Measurements from ENCODE around the gene TRIM36.

Gene TRIM36, protein sequence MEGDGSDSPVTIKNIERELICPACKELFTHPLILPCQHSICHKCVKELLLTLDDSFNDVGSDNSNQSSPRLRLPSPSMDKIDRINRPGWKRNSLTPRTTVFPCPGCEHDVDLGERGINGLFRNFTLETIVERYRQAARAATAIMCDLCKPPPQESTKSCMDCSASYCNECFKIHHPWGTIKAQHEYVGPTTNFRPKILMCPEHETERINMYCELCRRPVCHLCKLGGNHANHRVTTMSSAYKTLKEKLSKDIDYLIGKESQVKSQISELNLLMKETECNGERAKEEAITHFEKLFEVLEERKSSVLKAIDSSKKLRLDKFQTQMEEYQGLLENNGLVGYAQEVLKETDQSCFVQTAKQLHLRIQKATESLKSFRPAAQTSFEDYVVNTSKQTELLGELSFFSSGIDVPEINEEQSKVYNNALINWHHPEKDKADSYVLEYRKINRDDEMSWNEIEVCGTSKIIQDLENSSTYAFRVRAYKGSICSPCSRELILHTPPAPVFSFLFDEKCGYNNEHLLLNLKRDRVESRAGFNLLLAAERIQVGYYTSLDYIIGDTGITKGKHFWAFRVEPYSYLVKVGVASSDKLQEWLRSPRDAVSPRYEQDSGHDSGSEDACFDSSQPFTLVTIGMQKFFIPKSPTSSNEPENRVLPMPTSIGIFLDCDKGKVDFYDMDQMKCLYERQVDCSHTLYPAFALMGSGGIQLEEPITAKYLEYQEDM

GRCh38 chr5:115169487-115170133 is at the start of gene TRIM36:
TSS of gene TRIM36 (minus strand) at chr5:115169908. CDS start at chr5:115169634, 274 bp downstream.
- DNase-seq, result peak; percentile 96 to 99 (median 98)

DNA sequence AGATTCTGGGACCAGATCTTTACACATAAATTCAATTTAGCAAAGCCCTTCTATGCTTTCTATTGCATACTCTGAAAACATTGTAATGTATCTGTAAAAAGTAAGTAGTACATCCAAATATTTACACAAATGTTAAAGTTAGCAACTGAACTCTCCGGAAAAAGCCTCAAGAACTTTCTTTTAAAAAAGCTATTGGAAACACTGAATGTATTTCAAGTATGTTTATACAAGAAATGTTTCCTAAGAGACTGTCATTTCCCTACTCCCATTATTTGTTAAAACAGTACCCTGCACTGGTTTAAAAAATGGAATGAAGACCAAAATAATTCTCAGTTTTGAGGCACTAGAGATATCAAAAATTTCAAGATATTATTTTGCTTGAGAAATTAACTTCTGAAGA is 44.8 kb upstream of the TRIM36 start:
- no peak for DNase-seq

DNA sequence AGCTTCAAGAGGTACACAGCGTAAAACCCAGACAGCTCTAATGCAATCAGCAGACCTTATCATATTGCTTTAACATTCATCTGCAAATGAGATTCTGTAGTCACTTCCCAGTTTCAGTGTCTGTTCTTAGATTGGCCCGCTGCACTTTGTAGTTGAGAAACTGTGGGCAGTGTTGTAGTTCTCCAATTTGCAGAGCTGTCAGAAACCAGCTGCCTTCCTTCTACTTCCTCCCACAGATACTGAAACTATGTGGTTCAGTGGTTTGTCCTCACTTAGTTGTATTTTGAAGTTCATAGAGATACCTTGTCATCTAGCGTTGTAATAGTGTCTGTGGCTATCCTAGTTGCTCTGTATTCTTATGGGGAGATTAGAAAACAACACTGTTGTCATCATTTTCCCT is 39.6 kb upstream of the TRIM36 start:
- DNase-seq, result peak; percentile 82 to 93 (median 92)

DNA sequence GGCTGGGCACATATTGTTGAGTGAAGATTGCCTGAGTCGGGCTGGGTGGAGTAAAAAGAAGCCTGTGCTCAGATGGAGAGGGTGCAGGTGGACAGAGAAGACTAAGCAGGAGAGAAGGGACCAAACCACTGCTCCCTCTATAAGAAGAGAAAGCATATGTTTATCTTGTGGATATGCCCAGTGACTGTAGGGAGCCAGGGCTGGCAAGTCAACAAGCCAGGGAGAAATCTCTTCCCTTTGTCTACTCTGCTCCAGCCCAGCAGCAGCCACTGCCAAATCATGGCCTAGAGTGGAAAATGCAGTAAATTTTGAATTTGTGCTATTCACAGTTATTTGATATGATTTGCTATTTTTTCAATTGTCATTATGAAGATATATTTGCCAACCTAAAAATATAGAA is 33.2 kb upstream of the TRIM36 start:
- no peak for DNase-seq

DNA sequence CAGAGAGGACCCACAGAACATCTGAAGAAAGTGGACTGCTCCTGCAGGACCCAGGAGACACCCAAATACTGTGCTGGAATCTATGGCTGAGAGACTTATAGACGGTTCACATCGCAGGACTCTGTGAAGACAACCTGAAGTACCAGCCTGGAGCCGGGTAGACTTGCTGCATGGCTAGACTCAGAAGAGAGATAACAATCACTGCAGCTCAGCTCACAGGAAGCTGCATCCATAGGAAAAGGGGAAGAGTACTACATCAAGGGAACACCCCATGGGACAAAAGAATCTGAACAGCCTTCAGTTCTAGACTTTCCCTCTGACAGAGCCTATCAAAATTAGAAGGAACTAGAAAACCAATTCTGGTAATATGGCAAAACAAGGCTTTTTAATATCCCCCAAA is 26.5 kb upstream of the TRIM36 start:
- no peak for DNase-seq

GRCh38 chr5:115194676-115195075 is 25.0 kb upstream of the TRIM36 start:
- no peak for DNase-seq

DNA sequence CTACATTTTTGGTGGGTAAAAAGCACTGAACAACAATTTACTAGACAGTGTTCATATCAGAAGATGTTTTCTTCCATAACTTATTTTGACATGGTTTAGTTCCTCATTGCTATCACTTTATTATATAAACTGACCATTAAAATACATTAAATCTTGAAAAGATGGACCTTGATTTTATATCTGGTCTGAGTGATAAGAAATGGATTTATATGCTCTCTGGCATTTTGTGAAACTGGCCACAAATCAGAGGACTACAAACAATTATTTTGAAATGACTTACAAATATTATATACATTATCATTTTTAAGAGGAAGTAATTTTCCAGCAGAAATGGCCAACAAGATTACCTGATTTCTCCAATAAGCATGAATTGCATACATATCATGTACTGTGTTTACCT is 23.6 kb upstream of the TRIM36 start:
- no peak for DNase-seq

GRCh38 chr5:115192098-115192497 is 22.4 kb upstream of the TRIM36 start:
- DNase-seq, result no peak

DNA sequence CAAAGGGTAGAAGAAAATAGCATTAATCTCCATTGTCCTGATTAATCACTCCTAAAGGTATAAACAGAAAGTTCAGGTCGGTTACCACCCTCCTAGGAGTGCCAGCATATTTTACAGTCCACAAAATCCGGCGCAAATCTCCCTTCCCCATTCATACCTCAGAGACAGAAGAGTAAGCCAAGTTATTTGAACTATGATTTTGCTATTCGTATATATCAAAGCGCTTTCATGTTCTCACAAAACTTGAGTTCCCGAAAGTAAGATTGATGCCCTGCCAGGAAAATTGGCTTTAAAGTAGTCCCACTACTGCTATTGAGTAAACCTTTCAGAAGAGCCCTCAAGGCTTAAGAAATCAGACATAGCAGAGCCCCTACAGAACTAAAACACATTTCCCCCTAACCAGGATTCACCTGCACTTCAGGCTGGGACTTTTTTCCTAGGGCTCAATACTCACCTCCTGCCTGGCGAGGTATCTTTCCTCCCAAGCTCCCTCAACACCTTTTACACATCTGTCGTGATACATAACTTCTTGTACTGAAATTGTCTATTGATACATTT is 21.8 kb upstream of the TRIM36 start:
- no peak for DNase-seq

GRCh38 chr5:115190388-115190787 is 20.7 kb upstream of the TRIM36 start:
- no peak for DNase-seq

DNA sequence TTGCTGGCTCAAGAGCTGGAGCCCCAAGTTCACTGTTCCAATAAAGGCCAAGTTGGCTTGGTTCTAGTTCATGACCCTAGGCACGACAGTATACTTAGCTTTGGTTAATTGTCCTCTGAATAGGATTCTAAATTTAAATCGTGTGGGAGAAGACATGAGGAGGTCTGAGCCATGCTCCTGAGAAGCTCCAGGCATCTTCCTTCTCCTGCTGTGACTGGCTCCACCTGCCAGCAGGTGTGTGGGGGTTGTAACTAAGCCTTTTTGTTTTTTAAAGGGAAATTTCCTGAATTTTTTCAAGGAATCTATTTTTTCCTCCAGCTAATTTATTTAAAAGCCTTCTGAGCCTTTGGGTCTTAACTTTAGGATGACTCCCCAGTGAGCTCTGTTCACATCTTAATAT is 20.2 kb upstream of the TRIM36 start:
- no peak for DNase-seq

DNA sequence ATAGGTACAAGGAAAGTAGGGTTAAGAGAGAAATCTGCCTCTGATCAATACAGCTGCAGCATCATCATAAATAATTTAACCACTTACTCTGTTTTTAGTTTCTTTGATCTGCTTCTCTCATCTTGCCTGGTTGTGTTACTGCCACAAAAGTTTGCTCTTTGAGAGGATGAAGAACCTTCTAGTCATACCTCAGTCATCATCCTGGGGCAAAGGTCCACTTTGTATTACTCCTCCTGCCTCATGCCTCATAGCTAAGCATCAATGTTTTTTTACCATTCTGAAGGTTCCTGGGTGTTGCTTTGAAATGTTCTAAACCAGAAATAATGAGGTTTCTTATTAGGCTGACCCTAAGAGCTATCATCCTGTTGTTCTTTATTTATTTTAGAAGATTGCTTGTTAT is 17.1 kb upstream of the TRIM36 start:
- DNase-seq, result no peak

GRCh38 chr5:115184770-115185169 is 15.1 kb upstream of the TRIM36 start:
- DNase-seq, result no peak

GRCh38 chr5:115181757-115182156 is 12.0 kb upstream of the TRIM36 start:
- no peak for DNase-seq

GRCh38 chr5:115180165-115180709 is 10.5 kb upstream of the TRIM36 start:
- peak; percentile 46 to 64 (median 48) for DNase-seq

GRCh38 chr5:115179394-115180164 is 9.9 kb upstream of the TRIM36 start:
- peak in 1 of 3 donors; percentile 35 for DNase-seq

GRCh38 chr5:115179030-115179393 is 9.3 kb upstream of the TRIM36 start:
- DNase-seq, result peak in 2 of 3 donors; percentile 14 to 37

DNA sequence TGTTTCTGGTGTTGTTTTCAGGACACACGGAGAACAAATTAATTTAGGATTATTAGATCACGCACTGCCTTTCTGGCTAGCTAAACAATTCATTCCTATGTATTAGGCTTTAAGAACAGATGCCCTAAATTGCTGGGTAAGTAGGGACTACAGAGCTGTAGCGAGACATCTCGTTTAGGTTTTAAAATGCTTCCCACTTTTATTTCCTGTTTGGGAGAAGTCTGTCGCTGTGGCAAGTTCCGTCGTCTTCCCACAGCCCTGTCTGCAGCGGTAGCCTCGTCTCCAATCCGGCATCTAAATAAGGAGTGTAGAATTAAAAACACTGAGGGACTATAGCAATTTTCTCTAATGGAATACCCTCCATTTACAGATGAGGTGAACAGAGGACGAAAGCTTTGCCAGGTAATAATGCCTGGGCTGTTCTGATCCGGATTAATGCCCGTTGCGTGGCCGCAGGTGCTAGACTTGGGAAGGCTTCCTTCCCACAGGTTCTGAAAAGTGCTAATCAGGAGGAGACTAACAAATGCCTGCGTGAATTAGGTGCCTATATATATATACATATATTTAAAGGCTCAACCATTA is 1.3 kb upstream of the TRIM36 start:
- peak; percentile 43 to 52 (median 45) for DNase-seq

DNA sequence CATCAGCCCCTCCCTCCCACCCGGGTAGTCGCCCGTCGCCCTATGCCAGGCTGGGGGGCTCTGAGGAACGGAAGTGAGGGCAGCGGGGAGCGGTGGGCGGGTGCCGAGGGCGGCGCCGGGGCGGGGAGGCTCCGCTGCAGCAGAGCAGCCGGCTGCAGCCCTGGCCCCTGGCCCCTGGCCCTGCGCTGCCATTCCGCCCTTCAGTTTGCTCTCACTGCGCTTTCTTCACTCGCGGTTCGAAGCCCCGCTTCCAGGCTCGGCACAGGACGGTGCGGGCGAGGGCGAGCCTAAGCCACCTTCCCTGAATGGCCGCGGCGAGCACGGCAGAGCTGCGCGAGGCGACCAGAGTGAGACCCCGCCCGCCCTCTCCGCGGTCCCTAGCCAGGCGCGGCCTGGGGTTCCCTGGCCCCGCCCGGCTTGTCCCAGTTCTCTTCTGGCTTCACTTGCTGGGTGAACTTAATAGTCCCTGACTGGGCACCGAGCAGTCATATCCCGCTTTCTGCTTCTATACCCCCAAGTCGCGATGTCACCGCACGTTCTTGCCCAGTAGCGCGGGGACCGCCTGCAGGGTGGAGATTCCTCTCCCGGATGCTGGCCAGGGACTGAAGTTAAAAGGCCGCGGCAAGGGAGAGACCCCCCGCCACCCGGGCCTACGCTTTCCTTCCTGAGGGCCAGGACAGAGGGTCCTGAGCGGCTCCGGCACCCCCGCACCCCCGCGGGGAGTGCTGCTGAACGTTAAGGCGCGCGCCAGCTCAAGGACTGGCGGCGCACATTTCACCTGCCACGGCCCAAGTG is 623 bp upstream of the TRIM36 start:
- peak in 1 of 3 donors; percentile 49 for DNase-seq

- peak; percentile 87 to 94 (median 89) for DNase-seq
These were observed 750 bp downstream of the TRIM36 start for GRCh38 chr5:115168829-115169486.

Data from suppressor macrophage treated with lipopolysaccharide for 1 hour (primary cell).